ENCODE results near the gene SLC29A2. TPM values are rescaled to one million over a fixed set of nuclear protein-coding genes. Genes with fewer than 3 reads are reported as not detected.
A peak's percentile ranks its signal among the peaks of the same experiment; 100 is the strongest.

Gene SLC29A2
- polyA plus RNA-seq, 1 experiment, result 0.16 TPM

GRCh38 chr11:66335531-66336233 lies 35.9 kb downstream of the SLC29A2 start:
- H3K9me3 ChIP-seq (ENCODE audit: control insufficient read depth, insufficient read depth, low read length), result peaks cover 3% of the 10 kb centered on the region; the same call in 1 of the 2 replicates
- peak overlapping the region; percentile 85 for H3K4me3 ChIP-seq (ENCODE audit: low read depth, low read length)
- ChIA-PET CTCF (interaction anchor here (0.7 to 2.3 kb wide), 10 partner anchors 9 to 54 kb away, joined by 3 to 64 read pairs (median 4); partner anchors contain the start of genes BRMS1, CD248 and YIF1A), POLR2A (interaction anchor here (0.5 to 3.7 kb wide), 15 partner anchors 9 to 779 kb away, joined by 3 to 99 read pairs (median 5); partner anchors contain the start of genes B4GAT1, BRMS1, CD248 and YIF1A)
- no peak for DNase-seq (ENCODE audit: low read depth, low spot score)
- no peaks in the 10 kb centered on the region for H3K27me3 ChIP-seq (ENCODE audit: control insufficient read depth, insufficient read depth, low read length)
- H3K27ac ChIP-seq (ENCODE audit: low read depth, low read length), result peak overlapping the region; percentile 97
- TF ChIP-seq CTCF (IDR thresholded peaks at IDR 0.05; ENCODE audit: low read depth, low read length), result no peak

- POLR2A ChIA-PET, result interaction anchor here (0.5 to 3.7 kb wide), 6 partner anchors 10 to 778 kb away, joined by 4 to 99 read pairs (median 17); partner anchors contain the start of genes BRMS1, CD248 and YIF1A
- TF ChIP-seq CTCF (IDR thresholded peaks at IDR 0.05; ENCODE audit: low read depth, low read length), result no peak
- peaks cover 3% of the 10 kb centered on the region; the same call in 1 of the 2 replicates for H3K9me3 ChIP-seq (ENCODE audit: control insufficient read depth, insufficient read depth, low read length)
- CTCF ChIA-PET, result interaction anchor here (0.6 to 2.3 kb wide), 4 partner anchors 13 to 54 kb away, joined by 4 to 64 read pairs (median 6); partner anchors contain the start of gene YIF1A
- peak overlapping the region; percentile 97 for H3K27ac ChIP-seq (ENCODE audit: low read depth, low read length)
- DNase-seq (ENCODE audit: low read depth, low spot score), result no peak
- H3K27me3 ChIP-seq (ENCODE audit: control insufficient read depth, insufficient read depth, low read length), result no peaks in the 10 kb centered on the region
- peak overlapping the region; percentile 85 for H3K4me3 ChIP-seq (ENCODE audit: low read depth, low read length)
Observed at GRCh38 chr11:66334605-66335442, 36.7 kb downstream of the SLC29A2 start.

- Histone ChIP-seq H3K9me3 (ENCODE audit: control insufficient read depth, insufficient read depth, low read length) (peaks cover 3% of the 10 kb centered on the region; the same call in 1 of the 2 replicates), H3K27me3 (ENCODE audit: control insufficient read depth, insufficient read depth, low read length) (no peaks in the 10 kb centered on the region), H3K27ac (ENCODE audit: low read depth, low read length) (no peak overlapping the region), H3K4me3 (ENCODE audit: low read depth, low read length) (peak overlapping the region; percentile 85)
- ChIA-PET POLR2A (interaction anchor here (1.7 to 3.7 kb wide), 4 partner anchors 17 to 45 kb away, joined by 5 to 99 read pairs (median 38); partner anchors contain the start of genes CD248 and YIF1A), CTCF (interaction anchor here (0.5 to 6.0 kb wide), 4 partner anchors 21 to 564 kb away, joined by 4 to 64 read pairs (median 34); partner anchors contain the start of gene YIF1A)
- no peak for DNase-seq (ENCODE audit: low read depth, low spot score)
- no peak for TF ChIP-seq CTCF (IDR thresholded peaks at IDR 0.05; ENCODE audit: low read depth, low read length)
Observed at GRCh38 chr11:66333896-66334604, 37.5 kb downstream of the SLC29A2 start.

- Histone ChIP-seq H3K9me3 (ENCODE audit: control insufficient read depth, insufficient read depth, low read length) (peaks cover 3% of the 10 kb centered on the region; the same call in 1 of the 2 replicates), H3K4me3 (ENCODE audit: low read depth, low read length) (no peak overlapping the region; the same call in 1 of the 2 replicates), H3K27ac (ENCODE audit: low read depth, low read length) (no peak overlapping the region), H3K27me3 (ENCODE audit: control insufficient read depth, insufficient read depth, low read length) (no peaks in the 10 kb centered on the region)
- ChIA-PET CTCF (interaction anchor here (0.5 to 6.0 kb wide), 2 partner anchors 21 to 564 kb away, joined by 6 to 62 read pairs; no protein-coding TSS in a partner anchor), POLR2A (interaction anchor here (3.7 kb wide), 1 partner anchor 21 kb away, joined by 99 read pairs; no protein-coding TSS in a partner anchor)
- TF ChIP-seq CTCF (IDR thresholded peaks at IDR 0.05; ENCODE audit: low read depth, low read length), result no peak
- no peak for DNase-seq (ENCODE audit: low read depth, low spot score)
Observed at GRCh38 chr11:66333220-66333877, 38.2 kb downstream of the SLC29A2 start.
